Neural progenitor cell (in vitro differentiated cells): ENCODE results near the gene COL4A3. TPM values are rescaled to one million over a fixed set of nuclear protein-coding genes. Genes with fewer than 3 reads are reported as not detected.
A peak's percentile ranks its signal among the peaks of the same experiment; 100 is the strongest.

Experiments used
- DNase-seq: peaks from one replicate; pipeline ENCODE4 v3.0.0-alpha.2; 2016; ENCODE audit warnings: low spot score
- H2AFZ ChIP-seq: fragments of 200-600 bp; sonication (generic); replicated peaks from 2 replicates; pipeline ENCODE4 v1.6.1; 2016; ENCODE audit warnings: antibody characterized with exemption
- H3F3A ChIP-seq: fragments of 200-600 bp; sonication (generic); 2 replicates; pipeline ENCODE4 v1.6.1; 2016; ENCODE audit warnings: antibody characterized with exemption, low read depth
- H3K27ac ChIP-seq: fragments of 200-600 bp; sonication (generic); 2 replicates; pipeline ENCODE4 v1.5.1; 2016; ENCODE audit warnings: mild to moderate bottlenecking
- H3K27me3 ChIP-seq: fragments of 200-600 bp; sonication (generic); 2 replicates; pipeline ENCODE4 v1.6.1; 2016; ENCODE audit warnings: mild to moderate bottlenecking, moderate library complexity
- H3K36me3 ChIP-seq: fragments of 200-600 bp; sonication (generic); 2 replicates; pipeline ENCODE4 v1.5.1; 2016
- H3K4me1 ChIP-seq: fragments of 200-600 bp; sonication (generic); 2 replicates; pipeline ENCODE4 v1.6.1; 2016; ENCODE audit warnings: mixed run types
- H3K4me2 ChIP-seq: fragments of 200-600 bp; sonication (generic); 2 replicates; pipeline ENCODE4 v1.6.1; 2016
- H3K4me3 ChIP-seq: fragments of 200-600 bp; sonication (generic); 2 replicates; pipeline ENCODE4 v1.5.1; 2016
- H3K79me2 ChIP-seq: fragments of 200-600 bp; sonication (generic); 2 replicates; pipeline ENCODE4 v1.6.1; 2016; ENCODE audit warnings: low read depth
- H3K9ac ChIP-seq: fragments of 200-600 bp; sonication (generic); 2 replicates; pipeline ENCODE4 v1.6.1; 2016
- H3K9me3 ChIP-seq: fragments of 200-600 bp; sonication (generic); 2 replicates; pipeline ENCODE4 v1.5.1; 2016; ENCODE audit warnings: low read depth
- H4K20me1 ChIP-seq: fragments of 200-600 bp; sonication (generic); 2 replicates; pipeline ENCODE4 v1.6.1; 2016; ENCODE audit warnings: low read depth
- H3K27ac Mint-ChIP-seq: 3 replicates; pipeline ENCODE4 v1.8.0; 2021; ENCODE audit warnings: mixed read lengths
- H3K27me3 Mint-ChIP-seq: 2 replicates; pipeline ENCODE4 v1.8.0; 2022; ENCODE audit warnings: low read depth, mild to moderate bottlenecking, inconsistent platforms, moderate library complexity, mixed read lengths; ENCODE audit not compliant: insufficient read depth
- H3K36me3 Mint-ChIP-seq: 3 replicates; pipeline ENCODE4 v1.8.0; 2021; ENCODE audit warnings: mixed read lengths
- H3K4me1 Mint-ChIP-seq: 3 replicates; pipeline ENCODE4 v1.8.0; 2021; ENCODE audit warnings: mixed read lengths
- H3K4me3 Mint-ChIP-seq: 3 replicates; pipeline ENCODE4 v1.8.0; 2021; ENCODE audit warnings: mild to moderate bottlenecking, moderate library complexity, mixed read lengths
- H3K9me3 Mint-ChIP-seq: 3 replicates; pipeline ENCODE4 v1.8.0; 2020; ENCODE audit warnings: mixed read lengths
- EZH2 ChIP-seq: fragments of 200-600 bp; sonication (generic); IDR thresholded peaks from 2 replicates; pipeline ENCODE4 v1.6.1; 2017; ENCODE audit warnings: antibody characterized with exemption, mild to moderate bottlenecking, moderate library complexity
- EZH2phosphoT487 ChIP-seq: fragments of 200-600 bp; sonication (generic); IDR thresholded peaks from 2 replicates; pipeline ENCODE4 v1.6.1; 2017; ENCODE audit warnings: antibody characterized with exemption
- total RNA-seq: library from RNA; depleted of rRNA; stranded (reverse); fragments of >200 nt; gene quantifications from 2 replicates; pipeline ENCODE4 v1.2.3, GENCODE V29; 2015; ENCODE audit warnings: low replicate concordance
- TF ChIP-seq, protein P1 (sequence below): fragments of 200-600 bp; sonication (generic); IDR thresholded peaks from 2 replicates; pipeline ENCODE4 v1.5.1; 2017; ENCODE audit warnings: antibody characterized with exemption, mild to moderate bottlenecking

The COL4A3 gene
- total RNA-seq, 1 donor from 2014 or later: not detected

DNA sequence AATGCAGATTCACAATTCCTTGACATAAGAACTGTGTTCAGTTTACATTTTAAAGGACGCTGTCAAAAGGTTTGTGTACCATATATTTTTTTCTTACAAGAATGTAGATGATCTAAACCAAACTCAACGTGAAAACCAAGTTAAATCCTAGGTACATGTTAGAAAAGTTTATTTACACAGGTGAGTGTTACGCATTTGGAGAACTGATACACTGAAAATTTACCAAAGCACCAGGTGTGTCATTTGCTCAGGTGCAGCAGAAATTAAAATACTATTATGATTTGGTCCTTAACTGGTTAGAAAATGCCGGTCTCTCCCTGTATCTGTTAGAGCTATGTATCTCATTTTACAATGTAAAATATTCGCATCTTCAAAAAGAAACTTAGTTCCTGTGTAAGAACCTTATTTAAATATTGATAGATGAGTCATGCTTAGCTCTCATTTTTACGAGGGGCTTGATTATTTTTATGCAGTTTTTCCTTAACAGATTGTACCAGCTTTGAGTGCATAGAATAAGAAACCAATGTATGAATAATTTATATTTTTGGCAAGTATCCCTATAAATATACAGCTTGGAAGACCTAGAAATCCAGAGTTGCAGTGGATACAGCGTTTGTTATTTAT, 185.7 kb downstream of the COL4A3 start:
- Histone ChIP-seq H3F3A (no peaks in the 10 kb centered on the region), H3K36me3 (no peaks in the 10 kb centered on the region), H3K4me1 (no peaks in the 10 kb centered on the region), H3K4me3 (no peak overlapping the region), H3K79me2 (no peaks in the 10 kb centered on the region), H3K27ac (no peak overlapping the region), H3K27me3 (no peaks in the 10 kb centered on the region), H2AFZ (no peak overlapping the region), H3K9me3 (no peaks in the 10 kb centered on the region), H3K9ac (no peak overlapping the region), H3K4me2 (no peak overlapping the region), H4K20me1 (peaks cover 2% of the 10 kb centered on the region)
- TF ChIP-seq, protein P1, sequence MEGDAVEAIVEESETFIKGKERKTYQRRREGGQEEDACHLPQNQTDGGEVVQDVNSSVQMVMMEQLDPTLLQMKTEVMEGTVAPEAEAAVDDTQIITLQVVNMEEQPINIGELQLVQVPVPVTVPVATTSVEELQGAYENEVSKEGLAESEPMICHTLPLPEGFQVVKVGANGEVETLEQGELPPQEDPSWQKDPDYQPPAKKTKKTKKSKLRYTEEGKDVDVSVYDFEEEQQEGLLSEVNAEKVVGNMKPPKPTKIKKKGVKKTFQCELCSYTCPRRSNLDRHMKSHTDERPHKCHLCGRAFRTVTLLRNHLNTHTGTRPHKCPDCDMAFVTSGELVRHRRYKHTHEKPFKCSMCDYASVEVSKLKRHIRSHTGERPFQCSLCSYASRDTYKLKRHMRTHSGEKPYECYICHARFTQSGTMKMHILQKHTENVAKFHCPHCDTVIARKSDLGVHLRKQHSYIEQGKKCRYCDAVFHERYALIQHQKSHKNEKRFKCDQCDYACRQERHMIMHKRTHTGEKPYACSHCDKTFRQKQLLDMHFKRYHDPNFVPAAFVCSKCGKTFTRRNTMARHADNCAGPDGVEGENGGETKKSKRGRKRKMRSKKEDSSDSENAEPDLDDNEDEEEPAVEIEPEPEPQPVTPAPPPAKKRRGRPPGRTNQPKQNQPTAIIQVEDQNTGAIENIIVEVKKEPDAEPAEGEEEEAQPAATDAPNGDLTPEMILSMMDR: no peak
- TF ChIP-seq EZH2: no peak
- no peak for TF ChIP-seq EZH2phosphoT487
- Mint-ChIP-seq H3K4me1 (no peaks in the 10 kb centered on the region), H3K36me3 (peaks cover 5% of the 10 kb centered on the region), H3K27me3 (no peaks in the 10 kb centered on the region), H3K27ac (no peak overlapping the region), H3K9me3 (no peaks in the 10 kb centered on the region), H3K4me3 (no peak overlapping the region)
- DNase-seq: no peak

DNA sequence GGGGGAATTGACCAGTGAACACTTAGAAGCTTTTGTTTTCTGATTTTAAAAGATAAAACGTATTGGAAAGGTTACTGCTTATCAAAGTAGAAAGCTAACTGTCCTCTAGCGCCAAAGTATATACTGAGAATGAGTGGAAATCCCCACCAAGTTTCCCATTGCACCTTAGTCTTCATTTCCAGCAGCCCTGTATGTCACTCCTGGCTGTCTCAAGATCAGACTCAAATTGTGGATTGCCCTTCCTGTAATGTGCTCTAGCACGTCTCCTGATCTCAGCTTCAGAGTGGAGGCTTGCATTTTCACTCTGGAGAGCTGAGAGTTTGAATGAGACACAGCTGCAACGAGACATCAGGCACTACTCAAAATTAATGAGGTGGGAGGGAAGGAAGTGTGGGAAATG, 187.2 kb downstream of the COL4A3 start:
- no peaks in the 10 kb centered on the region for H3K27me3 Mint-ChIP-seq

DNA sequence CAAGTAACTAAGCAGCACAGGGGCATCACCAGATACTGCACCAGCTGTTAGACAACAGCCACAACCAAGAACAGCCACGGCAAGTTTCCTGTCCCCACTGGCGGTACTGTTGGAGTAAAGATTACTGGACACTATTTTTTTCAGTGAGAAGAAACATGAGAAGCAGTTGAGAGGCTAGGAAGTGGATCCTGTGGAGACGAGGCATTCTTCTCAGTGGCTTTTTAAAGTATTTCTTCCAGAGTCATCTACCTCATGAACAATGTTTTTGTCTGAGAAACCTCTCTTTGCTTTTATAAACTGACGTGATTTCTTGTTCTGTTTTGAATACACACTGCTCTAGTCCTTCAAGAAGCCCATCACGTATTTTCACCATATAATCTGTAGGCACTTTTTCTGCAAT, 195.9 kb downstream of the COL4A3 start:
- no peaks in the 10 kb centered on the region for H3K27me3 ChIP-seq
- no peaks in the 10 kb centered on the region for H3K9me3 Mint-ChIP-seq
- H3K4me3 Mint-ChIP-seq: no peak overlapping the region
- no peak overlapping the region for H2AFZ ChIP-seq
- no peaks in the 10 kb centered on the region for H3K9me3 ChIP-seq
- no peaks in the 10 kb centered on the region for H3K79me2 ChIP-seq
- no peaks in the 10 kb centered on the region for H3K4me1 ChIP-seq
- TF ChIP-seq EZH2: no peak
- TF ChIP-seq, protein P1: no peak
- TF ChIP-seq EZH2phosphoT487: no peak
- no peaks in the 10 kb centered on the region for H3K4me1 Mint-ChIP-seq
- H3F3A ChIP-seq: no peaks in the 10 kb centered on the region
- H3K27ac ChIP-seq: no peak overlapping the region
- H3K9ac ChIP-seq: no peak overlapping the region
- H3K36me3 Mint-ChIP-seq: peaks cover 17% of the 10 kb centered on the region
- H3K27me3 Mint-ChIP-seq: no peaks in the 10 kb centered on the region
- peaks cover 8% of the 10 kb centered on the region for H3K36me3 ChIP-seq
- no peaks in the 10 kb centered on the region for H4K20me1 ChIP-seq
- no peak overlapping the region for H3K27ac Mint-ChIP-seq
- H3K4me3 ChIP-seq: no peak overlapping the region
- no peak overlapping the region for H3K4me2 ChIP-seq
- no peak for DNase-seq

More for the DNA sequence above, 187.2 kb downstream of the COL4A3 start:
- Histone ChIP-seq H3K36me3 (no peaks in the 10 kb centered on the region), H3K4me3 (no peak overlapping the region), H3K27me3 (no peaks in the 10 kb centered on the region), H2AFZ (no peak overlapping the region), H3F3A (no peaks in the 10 kb centered on the region), H3K9ac (no peak overlapping the region), H3K4me1 (no peaks in the 10 kb centered on the region), H3K9me3 (no peaks in the 10 kb centered on the region), H4K20me1 (peaks cover 2% of the 10 kb centered on the region), H3K79me2 (no peaks in the 10 kb centered on the region), H3K4me2 (no peak overlapping the region), H3K27ac (peak overlapping the region; percentile 24)
- no peak for TF ChIP-seq EZH2phosphoT487
- TF ChIP-seq, protein P1: no peak
- no peak for TF ChIP-seq EZH2
- peaks cover 7% of the 10 kb centered on the region for H3K36me3 Mint-ChIP-seq
- no peak for DNase-seq
- no peaks in the 10 kb centered on the region for H3K4me1 Mint-ChIP-seq
- H3K27ac Mint-ChIP-seq: peak overlapping the region; percentile 4
- no peaks in the 10 kb centered on the region for H3K9me3 Mint-ChIP-seq
- H3K4me3 Mint-ChIP-seq: no peak overlapping the region
